ENCODE data around the gene EFCAB8. TPM values are rescaled to one million over a fixed set of nuclear protein-coding genes. Genes with fewer than 3 reads are reported as not detected.

The EFCAB8 gene
- polyA plus RNA-seq, 1 experiment: not detected

DNA sequence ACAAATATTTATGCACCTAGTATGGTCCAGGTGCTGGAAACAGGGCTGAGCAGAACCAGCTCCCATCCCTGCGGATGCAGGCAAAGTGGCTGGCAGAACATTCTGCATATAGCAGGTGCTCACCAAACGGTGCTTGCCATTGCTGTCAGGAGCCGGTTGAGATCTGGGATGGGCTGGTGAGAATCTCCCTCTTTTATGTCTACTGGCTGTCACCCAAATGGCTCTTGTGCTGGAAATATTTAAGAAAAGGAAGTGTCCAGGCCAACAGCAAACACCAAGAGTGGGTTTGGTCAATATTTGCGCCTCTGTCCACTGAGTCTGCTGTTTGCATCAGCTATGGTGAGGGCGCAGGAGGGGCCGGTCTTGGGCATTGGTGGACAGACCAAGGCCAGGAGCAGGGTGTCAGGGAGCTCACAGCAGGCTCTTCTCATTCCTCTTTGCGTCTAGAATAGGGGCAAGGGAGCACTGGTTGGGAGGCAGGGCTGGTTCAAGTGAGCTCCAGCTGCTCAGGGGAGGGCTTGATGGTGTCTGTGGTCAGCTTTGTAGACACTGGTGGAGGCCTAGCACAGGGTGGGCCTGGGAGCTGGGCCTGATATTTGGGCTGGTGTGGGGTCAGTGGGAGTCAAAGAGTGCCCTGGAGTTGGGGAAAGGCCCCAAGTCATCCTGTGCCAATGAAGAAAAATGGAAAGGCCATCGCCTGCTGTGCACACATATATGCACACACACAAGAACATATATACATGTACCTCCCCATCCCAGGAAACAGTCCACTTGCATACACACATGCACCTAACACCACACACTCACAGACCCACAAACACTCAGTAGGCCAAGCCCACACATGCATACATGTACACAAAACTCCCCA, 147.4 kb downstream of the EFCAB8 start:
- TF ChIP-seq, protein P1, sequence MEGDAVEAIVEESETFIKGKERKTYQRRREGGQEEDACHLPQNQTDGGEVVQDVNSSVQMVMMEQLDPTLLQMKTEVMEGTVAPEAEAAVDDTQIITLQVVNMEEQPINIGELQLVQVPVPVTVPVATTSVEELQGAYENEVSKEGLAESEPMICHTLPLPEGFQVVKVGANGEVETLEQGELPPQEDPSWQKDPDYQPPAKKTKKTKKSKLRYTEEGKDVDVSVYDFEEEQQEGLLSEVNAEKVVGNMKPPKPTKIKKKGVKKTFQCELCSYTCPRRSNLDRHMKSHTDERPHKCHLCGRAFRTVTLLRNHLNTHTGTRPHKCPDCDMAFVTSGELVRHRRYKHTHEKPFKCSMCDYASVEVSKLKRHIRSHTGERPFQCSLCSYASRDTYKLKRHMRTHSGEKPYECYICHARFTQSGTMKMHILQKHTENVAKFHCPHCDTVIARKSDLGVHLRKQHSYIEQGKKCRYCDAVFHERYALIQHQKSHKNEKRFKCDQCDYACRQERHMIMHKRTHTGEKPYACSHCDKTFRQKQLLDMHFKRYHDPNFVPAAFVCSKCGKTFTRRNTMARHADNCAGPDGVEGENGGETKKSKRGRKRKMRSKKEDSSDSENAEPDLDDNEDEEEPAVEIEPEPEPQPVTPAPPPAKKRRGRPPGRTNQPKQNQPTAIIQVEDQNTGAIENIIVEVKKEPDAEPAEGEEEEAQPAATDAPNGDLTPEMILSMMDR (IDR thresholded peaks at IDR 0.05; ENCODE audit: low read depth, low read length): no peak
- CTCF ChIA-PET: no interaction called here
- Histone ChIP-seq H3K27ac (ENCODE audit: low read depth, low read length) (no peak overlapping the region), H3K4me3 (ENCODE audit: low read depth, low read length) (no peak overlapping the region), H3K27me3 (ENCODE audit: control insufficient read depth, insufficient read depth, low read length) (no peaks in the 10 kb centered on the region), H3K9me3 (ENCODE audit: control insufficient read depth, insufficient read depth, low read length) (no peaks in the 10 kb centered on the region; the same call in 1 of the 2 replicates)
- POLR2A ChIA-PET: no interaction called here
- no peak for DNase-seq (ENCODE audit: low read depth, low spot score)

DNA sequence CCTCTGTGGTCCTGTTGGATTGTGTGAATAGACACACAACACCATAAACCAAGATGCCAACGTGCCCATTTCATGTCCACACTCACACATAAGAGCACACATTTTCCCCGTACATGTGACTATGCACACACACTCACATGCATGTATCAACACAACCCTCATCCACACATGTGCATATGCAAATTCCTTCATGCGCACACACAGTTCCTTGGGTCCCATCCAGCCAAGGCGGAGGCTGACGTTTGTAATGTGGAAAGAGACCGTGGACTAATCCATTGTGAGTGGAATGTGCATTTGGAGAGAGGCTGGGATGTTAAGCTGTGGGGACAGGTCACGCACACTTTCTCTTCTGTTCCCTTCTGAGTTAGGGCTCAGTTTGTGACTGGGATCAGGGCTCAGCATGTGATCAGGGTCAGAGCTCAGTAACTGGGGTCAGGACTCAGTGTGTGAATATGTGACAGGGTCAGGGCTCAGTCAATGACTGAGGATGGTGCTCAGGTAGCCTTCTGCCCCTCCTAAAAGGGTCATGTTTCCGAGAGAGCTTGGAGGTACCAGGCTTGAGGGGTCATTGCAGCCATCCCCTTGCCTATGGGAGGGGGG, 148.2 kb downstream of the EFCAB8 start:
- H3K9me3 ChIP-seq (ENCODE audit: control insufficient read depth, insufficient read depth, low read length): no peaks in the 10 kb centered on the region; the same call in 1 of the 2 replicates
- H3K27me3 ChIP-seq (ENCODE audit: control insufficient read depth, insufficient read depth, low read length): no peaks in the 10 kb centered on the region
- TF ChIP-seq, protein P1 (IDR thresholded peaks at IDR 0.05; ENCODE audit: low read depth, low read length): no peak
- DNase-seq (ENCODE audit: low read depth, low spot score): no peak
- ChIA-PET CTCF (no interaction called here), POLR2A (no interaction called here)
- H3K4me3 ChIP-seq (ENCODE audit: low read depth, low read length): no peak overlapping the region
- no peak overlapping the region for H3K27ac ChIP-seq (ENCODE audit: low read depth, low read length)

DNA sequence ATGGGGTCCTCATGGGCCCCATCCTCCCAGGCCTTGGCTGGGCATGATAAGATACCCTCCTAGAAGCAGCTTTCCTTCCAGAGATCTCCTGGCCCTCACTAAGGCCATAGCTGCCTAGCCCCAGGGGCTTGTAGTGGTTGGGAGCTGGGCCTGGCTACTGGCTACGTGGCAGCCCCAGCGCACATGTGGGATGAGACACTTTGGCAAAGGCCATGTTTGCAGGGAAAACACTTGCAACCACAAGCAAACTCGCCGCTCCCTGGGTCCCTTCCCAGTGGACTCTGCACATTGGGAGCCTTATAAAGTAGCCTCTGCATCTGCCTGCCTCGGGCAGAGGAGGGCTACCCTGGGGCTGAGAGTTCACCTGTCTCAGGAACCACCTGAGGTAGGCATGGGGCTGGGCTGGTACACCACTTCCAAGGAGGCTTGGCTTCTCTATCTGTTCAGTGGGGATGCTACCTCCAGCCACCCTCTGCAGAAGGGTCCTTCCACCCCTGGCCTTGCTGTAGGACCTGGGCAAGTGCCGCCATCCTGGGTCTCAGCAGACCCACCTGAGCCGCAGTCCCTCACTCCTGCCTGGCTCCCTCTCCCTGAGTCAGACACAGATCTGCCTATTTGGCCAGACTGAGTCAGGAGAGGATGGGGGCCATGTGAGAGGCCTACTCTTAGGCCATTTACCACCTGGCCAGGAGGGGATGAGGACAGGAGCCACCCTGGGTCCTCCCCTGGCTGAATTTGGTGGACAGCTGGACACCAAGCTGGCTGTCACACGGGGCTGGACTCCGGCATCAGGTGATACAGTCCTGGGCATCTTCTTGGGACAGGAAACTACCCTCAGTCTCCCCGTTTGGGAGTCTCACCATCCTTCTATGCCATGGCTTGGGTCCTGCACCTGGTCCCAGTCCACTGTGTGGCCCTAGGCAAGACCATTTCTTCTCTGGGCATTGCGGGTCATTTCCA, 148.9 kb downstream of the EFCAB8 start, which contains the start of gene BPIFB2:
BPIFB2 (plus strand) TSS at position 329 of the 960 bp plus-strand sequence. CDS start 871 bp downstream, outside the sequence.
- Histone ChIP-seq H3K9me3 (ENCODE audit: control insufficient read depth, insufficient read depth, low read length) (no peaks in the 10 kb centered on the region; the same call in 1 of the 2 replicates), H3K27me3 (ENCODE audit: control insufficient read depth, insufficient read depth, low read length) (peaks cover under 1% of the 10 kb centered on the region), H3K4me3 (ENCODE audit: low read depth, low read length) (no peak within 1 kb of the TSS), H3K27ac (ENCODE audit: low read depth, low read length) (no peak within 1 kb of the TSS)
- DNase-seq (ENCODE audit: low read depth, low spot score): no peak
- TF ChIP-seq, protein P1 (IDR thresholded peaks at IDR 0.05; ENCODE audit: low read depth, low read length): no peak
- CTCF ChIA-PET: no interaction called here
- POLR2A ChIA-PET: no interaction called here

DNA sequence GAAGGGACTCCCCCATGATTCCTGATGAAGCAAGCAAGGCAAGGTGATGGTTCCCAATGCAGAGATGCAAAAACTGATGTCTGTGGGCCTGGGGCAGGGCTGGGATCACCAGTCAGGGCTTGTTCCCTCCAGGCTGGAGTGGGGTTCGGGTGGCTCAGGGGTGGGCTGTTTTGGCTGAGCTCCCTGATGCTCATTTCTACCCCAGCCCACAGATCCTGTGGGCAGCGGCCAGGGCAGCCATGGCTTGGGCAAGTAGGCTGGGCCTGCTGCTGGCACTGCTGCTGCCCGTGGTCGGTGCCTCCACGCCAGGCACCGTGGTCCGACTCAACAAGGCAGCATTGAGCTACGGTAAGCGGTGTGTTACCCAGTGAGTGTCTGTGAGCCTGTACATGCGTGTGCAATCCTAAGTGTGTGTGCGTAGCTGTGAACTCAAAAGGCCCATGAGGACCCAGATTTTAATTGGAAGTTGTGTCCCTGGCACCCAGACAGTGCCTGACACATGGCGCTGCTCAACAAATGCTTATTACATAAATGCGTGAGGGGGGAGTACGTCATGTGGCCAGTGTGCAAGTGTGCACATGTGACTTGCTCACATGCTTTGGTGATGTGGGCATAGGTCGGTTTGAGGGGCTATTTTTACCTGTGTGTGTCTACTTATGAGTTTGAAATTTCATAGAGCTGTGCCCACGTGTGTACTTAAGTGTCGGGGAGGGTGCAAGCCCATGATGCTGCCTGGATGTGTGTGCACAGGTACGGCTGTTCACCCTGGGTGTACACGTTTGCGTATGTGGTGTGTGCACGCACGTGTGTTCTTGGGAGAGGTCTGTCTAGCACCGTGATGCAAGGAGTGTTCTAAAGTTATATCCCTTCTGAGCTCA, 149.9 kb downstream of the EFCAB8 start:
- TF ChIP-seq, protein P1 (IDR thresholded peaks at IDR 0.05; ENCODE audit: low read depth, low read length): no peak
- H3K27ac ChIP-seq (ENCODE audit: low read depth, low read length): no peak overlapping the region
- DNase-seq (ENCODE audit: low read depth, low spot score): no peak
- H3K9me3 ChIP-seq (ENCODE audit: control insufficient read depth, insufficient read depth, low read length): no peaks in the 10 kb centered on the region
- ChIA-PET POLR2A (no interaction called here), CTCF (no interaction called here)
- H3K4me3 ChIP-seq (ENCODE audit: low read depth, low read length): no peak overlapping the region
- peaks cover 2% of the 10 kb centered on the region for H3K27me3 ChIP-seq (ENCODE audit: control insufficient read depth, insufficient read depth, low read length)

All from AG04450 (cell line).